ENCODE data around the gene S100A1.

DNA sequence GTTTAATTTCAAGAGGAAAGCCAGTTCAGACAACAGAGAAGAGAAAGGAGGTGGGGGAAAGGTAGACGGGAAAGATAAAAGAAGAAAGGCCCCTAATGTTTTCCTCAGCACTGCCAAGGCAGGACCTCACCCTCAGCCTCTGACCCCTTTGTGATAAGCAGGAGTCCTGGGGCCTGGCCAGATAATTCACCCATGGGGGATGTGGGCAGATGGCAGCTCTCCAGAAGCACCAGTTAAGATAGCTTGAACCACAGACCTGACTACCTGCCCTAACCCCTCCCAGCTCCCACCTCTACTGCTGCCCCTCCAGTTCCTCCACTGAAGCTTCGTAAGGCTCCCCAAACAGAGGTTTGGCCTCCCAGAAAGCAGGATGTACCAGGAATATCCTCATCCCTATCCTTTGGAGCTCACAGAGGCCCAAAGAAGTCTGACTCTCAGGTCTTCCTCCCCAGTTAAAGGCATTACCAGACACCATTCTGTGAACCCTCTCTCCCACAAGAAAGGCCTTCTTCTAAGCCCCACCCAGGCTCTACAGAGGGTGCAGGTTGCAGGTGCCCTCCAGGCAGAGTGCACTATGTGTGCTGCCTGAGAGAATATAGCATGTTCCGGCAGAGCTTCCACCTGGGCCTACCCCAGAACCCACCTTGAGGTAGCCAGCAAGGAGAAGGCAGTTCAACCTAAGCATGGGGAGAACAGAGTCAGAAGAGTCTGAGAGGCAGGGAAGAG lies 21.1 kb downstream of the S100A1 start:
- TF ChIP-seq, protein P1, sequence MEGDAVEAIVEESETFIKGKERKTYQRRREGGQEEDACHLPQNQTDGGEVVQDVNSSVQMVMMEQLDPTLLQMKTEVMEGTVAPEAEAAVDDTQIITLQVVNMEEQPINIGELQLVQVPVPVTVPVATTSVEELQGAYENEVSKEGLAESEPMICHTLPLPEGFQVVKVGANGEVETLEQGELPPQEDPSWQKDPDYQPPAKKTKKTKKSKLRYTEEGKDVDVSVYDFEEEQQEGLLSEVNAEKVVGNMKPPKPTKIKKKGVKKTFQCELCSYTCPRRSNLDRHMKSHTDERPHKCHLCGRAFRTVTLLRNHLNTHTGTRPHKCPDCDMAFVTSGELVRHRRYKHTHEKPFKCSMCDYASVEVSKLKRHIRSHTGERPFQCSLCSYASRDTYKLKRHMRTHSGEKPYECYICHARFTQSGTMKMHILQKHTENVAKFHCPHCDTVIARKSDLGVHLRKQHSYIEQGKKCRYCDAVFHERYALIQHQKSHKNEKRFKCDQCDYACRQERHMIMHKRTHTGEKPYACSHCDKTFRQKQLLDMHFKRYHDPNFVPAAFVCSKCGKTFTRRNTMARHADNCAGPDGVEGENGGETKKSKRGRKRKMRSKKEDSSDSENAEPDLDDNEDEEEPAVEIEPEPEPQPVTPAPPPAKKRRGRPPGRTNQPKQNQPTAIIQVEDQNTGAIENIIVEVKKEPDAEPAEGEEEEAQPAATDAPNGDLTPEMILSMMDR (conservative IDR thresholded peaks at IDR 0.05; ENCODE audit: low read depth, low read length): no peak
- TF ChIP-seq EZH2phosphoT487 (IDR thresholded peaks at IDR 0.05; ENCODE audit: borderline replicate concordance, low read length): no peak

All from PC-3 (cell line).